Erythroblast (primary cell): ENCODE data around the gene MGAT2.

ENCODE experiments used
- GATA1 ChIP-seq: IDR thresholded peaks from 2 replicates; pipeline ENCODE4 v1.6.1; 2011; ENCODE audit warnings: low read depth, mild to moderate bottlenecking, control low read depth, low read length, moderate library complexity
- POLR2A ChIP-seq: IDR thresholded peaks from 2 replicates; pipeline ENCODE4 v1.6.1; 2011; ENCODE audit warnings: mild to moderate bottlenecking, low read length

- TF ChIP-seq POLR2A (peak; percentile 92), GATA1 (no peak)
These were observed 13.3 kb downstream of the MGAT2 start for GRCh38 chr14:49633640-49634546.
